Measurements from ENCODE around the gene MDP1.

Gene MDP1

DNA sequence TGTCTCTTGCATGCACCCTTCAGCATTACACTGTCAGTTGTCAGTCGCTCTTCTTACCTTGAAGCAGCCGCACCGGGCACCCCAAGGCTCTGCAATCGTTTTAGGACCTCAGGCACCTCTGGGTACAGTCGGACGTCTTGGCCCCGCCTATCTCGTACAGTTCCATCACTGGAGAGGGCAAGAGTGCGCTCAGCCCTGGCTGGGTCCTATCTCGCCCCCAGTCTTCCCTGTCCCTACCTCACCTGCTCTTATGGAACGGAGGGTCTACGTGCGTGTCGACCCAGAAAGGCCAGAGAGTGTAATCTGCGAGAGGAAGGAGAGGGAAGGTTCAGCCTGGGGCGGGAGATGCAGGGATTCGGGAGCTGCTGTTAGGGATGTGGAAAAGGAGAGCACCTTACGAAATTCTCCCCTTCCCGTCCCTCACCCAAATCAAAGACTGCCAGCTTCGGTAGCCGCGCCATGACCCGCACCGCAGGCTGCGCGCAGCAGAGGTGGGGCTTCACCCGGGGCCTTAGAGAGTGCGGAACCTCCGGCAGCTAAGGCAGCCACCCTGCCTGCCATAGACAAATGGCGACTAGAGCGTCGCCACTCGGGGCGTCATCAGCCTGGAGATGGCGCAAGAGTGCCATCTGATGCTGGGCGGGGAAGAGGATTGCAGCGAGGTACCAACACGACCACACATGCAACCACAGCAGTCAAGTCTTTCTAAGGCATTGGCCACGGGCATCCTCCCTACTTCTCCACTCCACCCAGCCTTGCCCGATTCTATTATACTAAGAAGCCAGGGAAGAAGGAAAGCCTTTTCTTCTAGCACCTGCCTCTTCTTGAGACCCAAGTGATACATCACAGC is at the start of gene MDP1:
Gene MDP1, minus strand, starts transcription at position 572 of the 850 bp plus-strand sequence. Its CDS starts 111 bp downstream, at position 461.
- peak; percentile 79 for DNase-seq

DNA sequence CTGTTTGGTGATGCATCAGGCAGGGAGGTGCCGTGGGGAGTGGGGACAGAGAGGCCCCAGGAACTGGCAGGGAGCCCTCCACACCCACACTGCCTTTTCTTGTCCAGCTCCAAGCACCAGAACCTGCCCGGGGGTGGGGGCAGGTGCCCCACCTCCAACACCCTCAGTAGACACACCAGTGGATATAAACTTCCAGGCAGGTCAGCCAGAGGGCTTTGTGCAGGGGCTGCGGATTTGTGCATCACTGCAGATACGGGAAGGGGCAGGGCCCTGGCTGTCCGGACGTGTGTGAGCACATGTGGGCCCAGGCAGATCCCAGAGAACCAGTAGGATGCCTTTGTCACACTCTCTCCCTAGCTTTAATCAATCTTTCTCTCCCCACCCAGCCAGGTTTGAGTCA is 48.4 kb upstream of the MDP1 start:
- no peak for DNase-seq

DNA sequence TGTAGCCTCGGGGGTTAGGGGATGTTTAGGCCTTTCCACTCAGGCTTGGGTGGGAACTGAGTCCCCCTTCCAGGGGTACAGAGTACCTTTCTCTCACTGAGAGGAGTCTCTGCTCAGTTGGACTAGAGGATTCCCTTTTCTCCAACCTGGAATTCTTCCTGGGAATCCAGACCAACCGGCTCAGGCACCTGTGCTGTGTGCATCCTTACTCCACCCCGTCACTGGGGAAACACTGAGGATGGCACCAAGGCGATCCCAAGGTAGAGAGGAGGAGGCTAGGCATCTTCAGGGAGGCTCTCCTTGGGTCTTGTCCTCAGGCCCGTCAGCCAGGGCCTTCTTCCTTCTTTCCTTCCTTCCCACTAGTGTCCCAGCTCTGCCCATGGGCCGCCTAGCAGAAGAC is 48.0 kb upstream of the MDP1 start:
- no peak for DNase-seq

DNA sequence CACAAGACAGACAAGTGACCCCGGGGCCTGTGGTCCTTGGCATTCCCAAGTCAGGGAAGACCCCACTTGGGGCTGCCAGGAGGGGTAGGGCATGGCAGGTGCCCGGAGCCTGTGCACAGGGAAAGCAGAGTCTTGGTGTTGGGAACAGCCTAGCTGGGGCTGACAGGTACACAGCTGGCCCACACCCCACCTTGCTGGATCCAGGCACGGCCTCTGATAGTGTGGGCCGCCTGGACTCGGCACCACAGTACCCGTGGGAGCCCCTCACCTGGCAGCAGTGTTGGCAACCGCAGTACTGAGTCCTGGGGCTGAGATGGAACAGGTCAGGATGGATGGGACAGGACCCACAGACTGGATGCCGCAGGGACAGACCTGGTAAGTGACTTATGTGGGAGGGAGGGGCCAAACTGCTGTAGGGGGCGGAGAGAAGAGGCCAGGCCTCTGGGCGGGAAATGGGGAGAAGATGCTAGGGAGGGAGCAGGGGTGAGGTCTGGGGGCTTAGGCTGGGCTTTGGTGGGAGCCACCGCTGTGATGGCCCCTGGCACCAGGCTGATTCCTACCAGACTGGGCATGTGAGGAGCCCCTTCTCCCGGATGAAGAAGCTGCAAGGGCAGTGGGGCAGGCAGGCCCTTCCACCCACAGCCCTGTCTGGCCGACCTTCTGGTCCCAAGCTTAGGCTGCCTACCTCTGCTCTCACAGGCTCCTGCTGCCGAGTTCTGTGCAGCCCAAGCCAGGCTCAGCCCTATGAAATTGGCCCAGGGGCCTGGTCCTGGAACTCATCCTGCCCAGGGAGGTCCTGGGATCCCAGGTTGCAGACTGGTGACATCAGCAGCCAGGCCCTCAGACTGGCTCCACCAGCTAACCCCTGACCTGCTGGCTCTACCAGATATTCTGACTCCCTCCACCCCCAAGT is 47.2 kb upstream of the MDP1 start, which contains the start of gene TGM1:
Gene TGM1, minus strand, starts transcription at position 357 of the 913 bp plus-strand sequence. CDS start 825 bp downstream, outside the sequence.
- no peak for DNase-seq

DNA sequence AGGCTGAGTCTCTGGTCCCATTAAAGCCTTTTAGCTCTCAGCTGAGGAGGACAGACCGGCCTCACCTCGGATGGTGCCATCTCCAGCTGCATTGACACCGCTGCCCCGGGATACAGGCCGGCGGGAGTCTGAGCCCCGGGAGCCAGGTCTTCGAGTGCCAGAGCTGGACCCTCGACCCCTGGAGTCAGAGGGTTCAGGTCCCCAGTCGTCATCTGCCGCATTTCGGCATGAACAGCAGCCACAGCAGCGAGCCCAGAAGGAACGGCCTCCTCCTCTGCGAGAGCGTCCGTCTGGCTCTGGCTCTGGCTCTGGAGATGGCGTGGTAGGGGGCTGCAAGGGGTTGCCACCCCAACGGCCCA is 46.1 kb upstream of the MDP1 start:
- DNase-seq: no peak

GRCh38 chr14:24261256-24261968 is 45.5 kb upstream of the MDP1 start:
- DNase-seq: no peak

GRCh38 chr14:24260780-24261157 is 44.9 kb upstream of the MDP1 start:
- DNase-seq: no peak

- DNase-seq: no peak
Observed at GRCh38 chr14:24260026-24260779, 44.3 kb upstream of the MDP1 start.

GRCh38 chr14:24259282-24260025 is 43.6 kb upstream of the MDP1 start:
- no peak for DNase-seq

DNA sequence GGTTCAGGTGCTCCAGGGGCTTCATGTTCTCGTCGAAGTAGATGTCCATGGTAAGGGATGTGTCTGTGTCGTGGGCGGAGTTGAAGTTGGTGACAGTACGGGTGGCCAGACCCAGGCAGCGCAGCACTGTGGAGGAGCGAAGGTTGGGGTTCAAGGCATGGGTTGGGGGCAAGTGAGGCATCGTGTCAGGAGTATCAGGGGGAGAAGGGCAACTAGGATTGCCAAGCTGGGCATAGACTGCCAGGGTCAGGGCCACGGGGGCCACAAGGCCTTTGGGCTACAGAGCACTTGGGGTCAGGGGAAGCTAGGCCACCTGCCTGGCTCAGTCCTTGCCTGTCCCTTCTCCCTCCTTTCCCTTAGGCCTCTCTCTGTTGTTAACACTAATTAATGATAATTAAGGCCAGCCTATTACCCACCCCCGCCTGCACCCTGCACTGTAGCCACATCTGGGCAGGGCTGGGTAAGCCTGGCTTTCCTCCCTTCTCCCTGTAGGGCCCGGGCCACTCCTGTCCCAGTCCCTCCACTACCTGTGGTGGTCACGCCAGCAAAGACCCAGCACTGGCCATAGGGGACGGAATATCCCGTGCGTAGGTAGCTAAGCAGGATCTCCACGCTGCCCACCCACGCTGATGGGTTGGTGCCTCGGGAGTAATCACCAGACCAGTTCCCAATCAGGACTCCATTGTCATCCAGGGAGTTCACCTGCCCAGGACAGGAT is 42.8 kb upstream of the MDP1 start:
- DNase-seq: no peak

DNA sequence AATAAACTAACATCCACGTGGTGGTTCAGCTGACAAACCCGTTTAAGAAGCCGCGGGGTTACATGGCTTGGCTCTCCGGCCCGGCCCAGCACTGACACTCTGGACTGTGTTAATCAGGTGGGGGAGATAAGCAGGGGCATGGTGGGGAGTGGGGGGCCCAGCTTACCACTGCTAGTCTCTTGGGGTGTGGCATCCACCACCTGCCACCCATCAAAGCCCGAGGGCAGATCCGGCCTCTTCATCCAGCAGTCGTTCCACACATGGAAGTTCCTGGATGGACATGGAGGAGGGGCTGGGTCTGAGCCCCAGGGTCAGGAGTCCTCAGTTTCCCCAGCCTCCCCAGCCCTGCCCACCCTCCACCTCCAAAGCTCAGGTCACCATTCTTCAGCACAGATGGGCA is 42.3 kb upstream of the MDP1 start:
- no peak for DNase-seq

DNA sequence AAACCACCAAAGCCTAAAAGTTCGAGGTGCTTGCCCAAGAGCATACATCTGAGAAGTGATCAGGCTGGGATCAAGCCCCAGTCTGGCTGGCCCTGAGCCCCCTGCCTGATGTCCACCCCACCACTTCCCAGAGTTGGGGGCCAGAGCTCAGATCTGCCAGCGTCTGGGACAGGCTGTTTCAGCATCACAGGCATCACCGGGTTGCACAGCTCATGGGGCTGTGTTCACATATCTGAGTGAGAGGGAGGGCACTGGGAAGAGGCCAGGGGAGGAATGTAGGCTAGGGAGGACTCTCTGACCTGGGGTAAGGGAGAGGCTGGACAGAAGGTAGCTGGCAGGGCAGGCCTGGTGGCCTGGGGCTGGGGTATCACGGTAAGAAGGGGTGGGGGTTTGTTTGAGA is 41.1 kb upstream of the MDP1 start:
- DNase-seq: no peak

GRCh38 chr14:24255931-24256711 is 40.3 kb upstream of the MDP1 start:
- DNase-seq: no peak

- no peak for DNase-seq
Observed at GRCh38 chr14:24255438-24255837, 39.6 kb upstream of the MDP1 start.

- no peak for DNase-seq
Observed at GRCh38 chr14:24254630-24255392, 38.9 kb upstream of the MDP1 start.

GRCh38 chr14:24253936-24254335 is 38.1 kb upstream of the MDP1 start:
- DNase-seq: no peak

DNA sequence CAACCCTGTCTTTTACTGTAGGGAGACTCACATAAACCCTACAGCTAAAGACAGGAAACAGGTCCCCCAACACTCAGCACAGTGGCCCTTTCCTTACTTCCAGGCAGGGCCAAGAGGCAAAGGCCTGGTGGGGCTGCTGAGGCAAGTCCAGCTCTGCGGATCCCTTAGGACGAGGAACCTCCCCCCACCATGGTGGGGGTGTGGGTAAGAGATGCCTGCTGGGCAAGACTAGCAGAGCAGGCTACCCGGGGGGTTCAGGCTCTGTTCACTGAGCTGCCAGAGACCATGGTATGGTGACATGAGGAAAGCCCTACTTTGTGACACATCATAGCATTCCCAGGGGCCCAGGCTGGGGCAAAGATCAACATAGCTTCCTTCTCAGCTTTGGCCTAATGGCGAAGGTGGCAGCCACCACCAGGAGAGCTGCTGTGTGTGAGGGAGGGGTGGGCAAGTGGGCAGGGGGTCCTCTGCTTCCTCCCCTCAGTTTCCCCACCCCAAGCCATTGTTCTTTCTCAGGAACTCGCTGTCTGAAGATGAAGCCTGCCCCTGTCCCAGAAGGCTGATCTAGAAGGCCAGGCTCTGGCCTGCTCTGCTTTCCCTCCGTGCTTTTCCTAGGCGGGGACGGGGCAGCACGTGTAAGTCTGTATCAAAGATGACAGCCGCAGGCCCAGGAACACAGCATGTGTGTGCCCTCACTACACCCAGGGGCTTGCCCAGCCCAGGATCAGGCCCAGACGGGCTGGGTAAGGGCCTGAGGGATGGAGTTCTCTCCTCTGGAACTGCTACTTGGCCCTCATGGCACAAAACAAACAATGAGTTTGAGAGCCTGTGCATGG is 36.6 kb upstream of the MDP1 start:
- DNase-seq: no peak

DNA sequence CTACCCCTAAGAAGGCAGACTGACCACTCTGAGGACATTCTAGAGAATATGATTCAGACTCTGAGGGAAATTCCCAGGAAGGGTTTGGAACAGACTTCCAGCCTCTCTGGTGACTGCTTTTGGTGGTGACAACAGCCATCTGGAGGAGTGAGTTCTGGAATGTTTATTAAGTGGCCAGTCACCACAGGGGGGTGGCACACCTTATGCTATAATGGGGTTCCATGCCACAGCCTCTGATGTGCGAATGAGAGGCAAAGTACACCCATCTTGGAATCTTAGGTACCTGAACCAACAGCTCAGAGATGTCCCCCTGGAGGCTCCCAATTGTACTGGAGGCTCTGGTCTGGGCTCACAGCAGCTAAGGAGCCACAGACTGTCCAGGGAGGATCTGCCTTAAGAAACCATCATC is 36.0 kb upstream of the MDP1 start:
- DNase-seq: no peak
